ENCODE results near the gene CDV3.

DNA sequence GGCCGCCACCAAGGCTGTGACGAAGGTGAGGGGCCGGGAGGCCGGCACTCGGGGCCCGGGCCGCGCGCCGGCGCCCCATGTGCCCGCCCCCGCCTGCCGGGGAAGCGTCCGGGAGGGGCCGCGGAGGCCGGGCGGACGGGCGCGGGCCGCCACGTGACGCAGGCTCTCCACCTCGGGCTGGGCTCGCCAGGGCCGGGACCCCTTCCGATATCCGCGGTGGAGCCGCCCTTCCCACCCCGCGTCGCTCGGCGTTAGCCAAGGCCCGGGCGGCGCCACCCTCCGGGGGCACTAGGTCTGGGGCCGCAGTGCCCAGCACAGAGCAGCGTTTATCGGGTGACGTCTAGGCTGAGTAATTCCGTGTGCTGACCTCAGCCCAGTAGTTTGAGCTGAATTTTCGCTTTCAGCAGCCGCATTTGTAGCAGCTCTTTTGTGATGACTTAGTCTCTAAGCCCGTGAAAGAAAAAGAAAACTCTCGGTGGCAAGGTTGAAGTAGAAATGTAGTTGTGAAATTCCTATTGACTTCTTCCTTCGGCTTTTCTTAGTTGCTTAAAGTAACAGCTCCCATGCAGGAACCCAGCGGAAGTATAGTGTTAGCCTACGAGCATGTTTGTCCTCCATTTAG, 885 bp downstream of the CDV3 start:
- TF ChIP-seq, protein P1, sequence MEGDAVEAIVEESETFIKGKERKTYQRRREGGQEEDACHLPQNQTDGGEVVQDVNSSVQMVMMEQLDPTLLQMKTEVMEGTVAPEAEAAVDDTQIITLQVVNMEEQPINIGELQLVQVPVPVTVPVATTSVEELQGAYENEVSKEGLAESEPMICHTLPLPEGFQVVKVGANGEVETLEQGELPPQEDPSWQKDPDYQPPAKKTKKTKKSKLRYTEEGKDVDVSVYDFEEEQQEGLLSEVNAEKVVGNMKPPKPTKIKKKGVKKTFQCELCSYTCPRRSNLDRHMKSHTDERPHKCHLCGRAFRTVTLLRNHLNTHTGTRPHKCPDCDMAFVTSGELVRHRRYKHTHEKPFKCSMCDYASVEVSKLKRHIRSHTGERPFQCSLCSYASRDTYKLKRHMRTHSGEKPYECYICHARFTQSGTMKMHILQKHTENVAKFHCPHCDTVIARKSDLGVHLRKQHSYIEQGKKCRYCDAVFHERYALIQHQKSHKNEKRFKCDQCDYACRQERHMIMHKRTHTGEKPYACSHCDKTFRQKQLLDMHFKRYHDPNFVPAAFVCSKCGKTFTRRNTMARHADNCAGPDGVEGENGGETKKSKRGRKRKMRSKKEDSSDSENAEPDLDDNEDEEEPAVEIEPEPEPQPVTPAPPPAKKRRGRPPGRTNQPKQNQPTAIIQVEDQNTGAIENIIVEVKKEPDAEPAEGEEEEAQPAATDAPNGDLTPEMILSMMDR (IDR thresholded peaks at IDR 0.05) = no peak
- no peak for TF ChIP-seq POLR2A (IDR thresholded peaks at IDR 0.05)
